ENCODE data around the gene MARS1.
A peak's percentile ranks its signal among the peaks of the same experiment; 100 is the strongest.
"Not testable (repeated sequence)": the region's sequence is repeated elsewhere in the genome, so short reads cannot be mapped to it uniquely, and the experiment has no call there.

MARS1 gene

GRCh38 chr12:57516617-57517153, 28.8 kb downstream of the MARS1 start:
- no peak for DNase-seq (ENCODE audit: low spot score)
- no peak for FAIRE-seq

DNA sequence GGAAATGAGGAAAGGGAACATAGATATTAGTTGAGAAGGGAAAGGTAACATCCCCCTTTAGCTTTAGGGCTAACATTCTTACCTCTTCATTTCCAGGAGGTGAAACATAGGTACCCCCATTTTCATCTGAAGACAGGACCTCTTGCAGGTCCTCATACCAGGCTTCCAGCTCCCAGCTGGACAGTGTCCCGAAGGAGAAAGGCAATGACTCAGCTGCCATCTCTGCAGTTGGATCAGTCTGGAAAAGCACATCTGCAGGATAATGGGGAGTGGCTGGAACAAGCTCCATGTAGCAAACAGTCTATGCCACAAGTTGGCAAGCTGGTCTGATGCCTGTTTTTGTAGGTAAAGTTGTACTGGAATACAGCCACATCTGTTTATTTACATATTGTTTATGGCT, 29.3 kb downstream of the MARS1 start:
- DNase-seq (ENCODE audit: low spot score) (peak; percentile 5), FAIRE-seq (no peak)

- FAIRE-seq: not testable (repeated sequence)
Observed at GRCh38 chr12:57517718-57518117, 29.9 kb downstream of the MARS1 start.

DNA sequence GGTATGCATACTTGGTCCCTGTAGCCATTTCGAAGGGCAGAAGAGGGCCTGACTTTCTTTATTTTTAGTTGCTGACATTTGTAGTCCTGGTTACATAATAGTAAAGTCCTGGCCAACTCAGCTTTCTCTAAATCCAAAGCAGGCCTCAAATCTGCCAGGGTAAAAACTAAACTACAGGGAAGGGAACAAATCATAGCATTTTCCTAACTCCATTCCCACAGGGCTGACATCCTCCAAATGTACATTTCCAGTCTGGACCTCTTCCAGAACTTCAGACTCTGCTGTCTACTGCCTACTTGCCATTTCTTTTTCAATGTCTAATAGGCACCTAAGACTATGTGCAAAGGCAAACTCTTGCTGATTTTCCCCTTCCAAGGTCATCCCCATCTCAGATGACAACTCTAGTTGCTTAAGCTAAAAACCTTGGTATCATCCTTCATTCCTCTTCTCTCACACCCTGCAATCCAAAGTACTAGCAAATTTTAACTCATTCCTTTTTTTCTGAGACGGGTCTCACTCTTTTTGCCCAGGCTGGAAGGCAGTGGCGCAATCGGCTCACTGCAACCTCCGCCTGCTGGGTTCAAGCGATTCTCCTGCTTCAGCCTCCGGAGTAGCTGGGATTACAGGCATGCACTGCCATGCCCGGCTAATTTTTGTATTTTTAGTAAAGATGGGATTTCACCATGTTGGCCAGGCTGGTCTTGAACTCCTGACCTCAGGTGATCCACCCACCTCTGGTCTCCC, 30.5 kb downstream of the MARS1 start:
- DNase-seq (ENCODE audit: low spot score): no peak
- no peak for FAIRE-seq

More at GRCh38 chr12:57517718-57518117, 29.9 kb downstream of the MARS1 start:
- DNase-seq (ENCODE audit: low spot score): not testable (repeated sequence)

DNA sequence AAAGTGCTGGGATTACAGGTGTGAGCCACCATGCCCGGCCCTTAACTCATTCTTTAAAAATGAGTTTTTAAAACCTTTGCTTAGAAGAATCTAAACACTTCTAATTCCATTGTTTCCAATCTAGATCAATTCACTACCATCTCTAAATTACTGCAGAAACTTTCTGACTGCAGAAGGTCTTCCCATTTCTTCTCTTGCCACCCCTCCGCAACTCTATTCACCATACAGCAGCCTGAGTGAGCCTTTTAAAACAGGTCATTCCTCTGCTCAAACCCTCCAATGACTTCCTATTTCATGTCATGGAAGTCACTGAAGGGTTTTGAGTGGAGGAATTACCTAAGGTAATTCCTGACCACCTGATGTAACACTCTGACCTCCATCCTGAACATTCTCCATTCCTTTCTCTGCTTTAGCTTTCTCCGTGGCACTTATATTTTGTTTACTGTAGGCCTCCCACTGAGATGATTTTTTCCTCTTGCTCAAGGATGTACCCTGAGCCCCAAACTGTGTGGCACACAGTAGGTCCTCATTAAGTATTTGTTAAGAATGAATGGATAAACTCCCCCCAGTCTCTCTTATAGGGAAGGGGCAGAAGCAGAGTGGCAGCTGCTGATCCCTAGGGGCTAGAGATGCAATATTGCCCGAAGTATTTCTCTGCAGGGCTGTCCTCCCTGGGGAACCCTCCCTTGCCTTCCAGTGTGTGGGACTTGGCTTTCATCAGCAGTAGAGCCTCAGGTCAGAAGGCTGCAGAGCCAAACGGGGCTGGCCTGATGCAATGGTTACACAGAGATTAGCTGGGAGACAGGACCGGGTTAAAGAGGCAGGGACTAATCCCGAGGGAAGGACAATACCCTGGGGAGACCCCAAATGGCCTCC, 31.3 kb downstream of the MARS1 start:
- no peak for FAIRE-seq
- no peak for DNase-seq (ENCODE audit: low spot score)

DNA sequence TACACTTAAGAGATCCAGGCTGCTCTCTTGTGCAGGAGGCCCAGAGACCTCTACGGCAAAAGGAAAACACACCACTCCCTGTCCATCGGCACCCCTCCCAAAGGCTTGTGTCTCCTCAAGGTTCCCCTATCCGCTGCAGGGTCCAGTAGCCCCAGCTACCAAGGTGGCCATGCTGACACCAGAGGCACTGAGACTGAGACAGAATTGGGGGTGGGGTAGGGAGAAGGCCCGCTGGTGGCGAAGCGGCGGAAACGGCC, 31.9 kb downstream of the MARS1 start:
- DNase-seq (ENCODE audit: low spot score): peak; percentile 47

DNA sequence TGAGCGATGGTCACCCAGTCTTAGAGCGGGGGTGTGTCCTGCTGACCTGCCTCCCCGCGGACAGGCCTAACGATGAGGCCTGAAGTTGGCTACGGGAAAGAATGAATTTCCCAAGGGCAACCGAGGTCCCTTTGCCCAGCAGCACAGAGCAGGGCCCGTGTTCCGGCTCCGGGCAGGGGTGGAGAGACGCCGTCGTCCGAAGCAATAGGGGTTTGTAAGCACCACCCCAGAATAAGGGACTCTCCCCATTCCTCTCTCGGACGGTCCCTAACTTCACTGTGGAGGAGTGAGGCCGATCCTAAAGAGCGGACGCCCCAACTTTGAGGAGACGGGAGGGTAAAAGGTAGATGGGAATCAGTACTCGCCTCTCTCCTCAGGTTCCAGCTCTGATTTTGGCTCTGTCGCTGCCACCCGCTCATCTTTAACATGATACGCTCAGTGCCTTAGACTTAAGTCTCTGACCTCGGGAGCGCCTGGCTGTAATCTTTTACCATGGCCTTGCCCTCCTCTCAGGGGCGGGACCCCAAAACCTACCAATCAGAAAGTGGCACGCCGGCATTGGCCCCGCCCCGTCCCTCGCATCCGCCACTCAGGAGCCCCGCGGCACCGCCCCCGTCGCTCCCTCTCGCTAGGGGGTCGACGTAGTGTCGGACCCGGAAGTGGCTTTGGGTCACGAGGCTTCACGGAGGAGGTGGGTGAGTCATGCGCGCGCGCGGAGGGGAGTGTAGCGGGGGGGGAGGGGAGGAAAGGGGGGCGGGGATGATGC, 32.4 kb downstream of the MARS1 start, which contains the start of gene DDIT3:
DDIT3 (minus strand) TSS at position 462 of the 766 bp plus-strand sequence. CDS start 3,108 bp downstream, outside the sequence.
- FAIRE-seq (peak; percentile 82), DNase-seq (ENCODE audit: low spot score) (peak; percentile 95)

More for the DNA sequence above, 31.9 kb downstream of the MARS1 start:
- FAIRE-seq: no peak

DNA sequence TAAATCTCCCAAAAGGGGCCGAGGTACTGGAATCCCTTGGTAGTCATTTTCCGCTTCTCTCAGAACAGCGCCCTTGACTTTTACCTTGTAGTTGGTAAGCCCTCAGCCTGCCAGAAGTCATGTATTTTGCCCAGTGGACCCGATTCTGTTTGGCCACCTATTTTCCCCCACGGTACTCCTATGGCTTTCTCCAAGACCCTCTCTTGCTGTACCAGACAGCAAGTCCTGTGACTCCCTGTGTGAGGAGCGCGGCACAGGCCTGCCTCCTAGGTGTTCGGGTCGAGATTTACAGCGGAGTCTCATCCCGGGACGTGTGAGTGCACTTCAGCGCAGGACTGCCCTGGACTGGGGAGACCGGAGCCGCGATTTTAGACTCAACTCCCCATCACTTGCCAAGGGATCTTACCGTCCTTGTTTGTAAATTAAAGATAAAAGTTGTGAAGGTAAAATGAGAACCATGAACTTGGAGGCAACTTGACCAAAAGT, 33.7 kb downstream of the MARS1 start:
- FAIRE-seq (no peak), DNase-seq (ENCODE audit: low spot score) (no peak)

- FAIRE-seq: no peak
- DNase-seq (ENCODE audit: low spot score): peak; percentile 72
Observed at GRCh38 chr12:57522011-57522886, 34.4 kb downstream of the MARS1 start, which contains the start of gene MBD6. MBD6 (plus strand) TSS chr12:57522824; CDS start chr12:57524304, 1,480 bp downstream.

GRCh38 chr12:57522887-57523705, 35.2 kb downstream of the MARS1 start:
- DNase-seq (ENCODE audit: low spot score) (peak; percentile 11), FAIRE-seq (no peak)

DNA sequence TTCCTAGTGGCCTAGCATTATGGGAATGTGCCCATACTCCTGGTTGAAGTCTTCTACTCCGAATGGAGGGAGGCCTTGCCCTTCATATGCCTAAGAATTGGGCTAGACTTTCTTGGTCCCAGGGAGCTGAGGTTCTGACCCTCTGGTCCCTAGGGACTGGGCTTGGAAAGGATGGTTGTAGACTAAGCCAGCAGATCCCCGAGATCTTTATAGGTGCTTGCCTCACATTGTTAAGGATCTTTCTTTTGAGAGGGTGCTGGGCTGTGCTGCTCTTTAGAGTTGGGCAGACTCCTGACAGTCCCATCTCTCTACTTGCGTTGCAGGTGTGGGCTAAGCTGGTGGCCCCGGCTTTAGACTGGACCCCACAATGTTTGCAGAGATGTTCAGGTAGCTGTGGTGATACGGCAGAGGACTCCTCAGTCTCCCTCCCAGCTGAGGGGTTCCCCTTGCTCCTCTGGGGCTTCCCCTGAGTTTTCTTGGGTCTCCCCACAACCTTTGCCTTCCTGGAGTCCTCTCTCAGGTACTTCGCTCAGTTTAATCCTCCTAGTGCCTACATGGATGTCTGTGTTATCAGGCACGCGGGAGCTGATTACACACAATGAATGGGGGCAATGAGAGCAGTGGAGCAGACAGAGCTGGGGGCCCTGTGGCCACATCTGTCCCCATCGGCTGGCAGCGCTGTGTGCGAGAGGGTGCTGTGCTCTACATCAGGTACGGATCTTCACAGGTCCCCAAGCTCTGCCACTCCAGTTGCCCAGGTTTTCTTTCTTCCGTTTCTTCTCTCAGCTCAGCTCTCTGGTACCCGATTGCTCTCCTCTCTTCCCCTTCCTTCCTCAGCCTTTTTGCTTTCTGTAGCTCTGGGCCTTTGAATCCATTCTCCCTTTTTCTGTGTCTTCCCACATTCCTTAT, 36.1 kb downstream of the MARS1 start:
- FAIRE-seq: no peak
- no peak for DNase-seq (ENCODE audit: low spot score)

- DNase-seq (ENCODE audit: low spot score): no peak
Observed at GRCh38 chr12:57524814-57525614, 37.1 kb downstream of the MARS1 start.

GRCh38 chr12:57525615-57526383, 37.9 kb downstream of the MARS1 start:
- DNase-seq (ENCODE audit: low spot score) (no peak), FAIRE-seq (no peak)

More at GRCh38 chr12:57524814-57525614, 37.1 kb downstream of the MARS1 start:
- no peak for FAIRE-seq

DNA sequence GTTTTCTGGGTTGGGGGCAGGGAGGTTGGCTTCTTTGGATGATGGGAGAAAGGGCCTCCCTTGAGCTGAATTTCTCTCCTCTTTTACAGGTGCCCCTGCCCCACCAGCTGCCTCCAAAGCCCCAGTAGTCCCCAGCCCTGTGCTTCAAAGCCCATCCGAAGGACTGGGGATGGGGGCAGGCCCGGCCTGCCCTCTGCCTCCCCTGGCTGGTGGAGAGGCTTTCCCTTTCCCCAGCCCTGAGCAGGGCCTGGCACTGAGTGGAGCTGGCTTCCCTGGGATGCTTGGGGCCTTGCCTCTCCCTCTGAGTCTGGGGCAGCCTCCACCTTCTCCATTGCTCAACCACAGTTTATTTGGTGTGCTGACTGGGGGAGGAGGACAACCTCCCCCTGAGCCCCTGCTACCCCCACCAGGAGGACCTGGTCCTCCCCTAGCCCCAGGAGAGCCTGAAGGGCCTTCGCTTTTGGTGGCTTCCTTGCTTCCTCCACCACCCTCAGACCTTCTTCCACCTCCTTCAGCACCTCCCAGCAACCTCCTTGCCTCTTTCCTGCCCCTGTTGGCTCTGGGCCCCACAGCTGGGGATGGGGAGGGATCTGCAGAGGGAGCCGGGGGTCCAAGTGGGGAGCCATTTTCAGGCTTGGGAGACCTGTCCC, 38.7 kb downstream of the MARS1 start:
- FAIRE-seq: no peak

DNA sequence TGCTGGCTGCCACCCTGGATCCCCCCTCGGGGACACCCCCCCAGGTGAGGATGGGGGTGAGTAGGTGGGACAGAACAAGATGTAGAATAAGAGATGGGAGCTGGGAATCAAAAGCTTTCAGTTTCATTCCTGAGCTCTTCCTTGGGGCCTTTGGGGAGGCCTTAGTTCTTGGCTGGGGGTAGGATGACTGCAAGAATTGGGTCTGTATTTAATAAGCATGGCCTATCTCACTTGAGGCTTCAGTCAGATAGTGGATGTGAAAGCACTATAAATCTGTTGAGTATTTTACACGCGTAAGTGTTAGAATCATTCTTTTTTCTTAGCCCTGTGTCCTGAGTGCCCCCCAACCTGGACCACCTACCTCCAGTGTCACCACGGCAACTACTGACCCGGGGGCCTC, 39.3 kb downstream of the MARS1 start:
- FAIRE-seq (no peak), DNase-seq (ENCODE audit: low spot score) (no peak)

More for the DNA sequence above, 38.7 kb downstream of the MARS1 start:
- DNase-seq (ENCODE audit: low spot score): no peak

GRCh38 chr12:57528176-57528575, 40.3 kb downstream of the MARS1 start:
- DNase-seq (ENCODE audit: low spot score): no peak
- no peak for FAIRE-seq
